Mesendoderm (in vitro differentiated cells): ENCODE results near the gene SMIM1.

Experiments
- DNase-seq: peaks from one replicate; pipeline ENCODE4 v3.0.0; 2013
- H2AK5ac ChIP-seq: 2 replicates; pipeline ENCODE4 v1.6.1; 2013; ENCODE audit warnings: low read length, inconsistent platforms
- H2BK120ac ChIP-seq: 2 replicates; pipeline ENCODE4 v1.6.1; 2013; ENCODE audit warnings: low read depth, mild to moderate bottlenecking, low read length, moderate library complexity, mixed read lengths
- H2BK15ac ChIP-seq: replicated peaks from 2 replicates; pipeline ENCODE4 v1.6.1; 2013; ENCODE audit warnings: low read depth, mild to moderate bottlenecking, moderate library complexity
- H2BK5ac ChIP-seq: 2 replicates; pipeline ENCODE4 v1.6.1; 2013; ENCODE audit warnings: low read length, inconsistent platforms
- H3K18ac ChIP-seq: 2 replicates; pipeline ENCODE4 v1.6.1; 2013; ENCODE audit warnings: mild to moderate bottlenecking, low read length, mixed read lengths
- H3K23ac ChIP-seq: one replicate; pipeline ENCODE4 v1.6.1; 2013; ENCODE audit warnings: low read length
- H3K27ac ChIP-seq: 2 replicates; pipeline ENCODE4 v1.5.1; 2013; ENCODE audit warnings: low read depth, mild to moderate bottlenecking, inconsistent platforms, low read length, moderate library complexity
- H3K27me3 ChIP-seq: 2 replicates; pipeline ENCODE4 v1.6.1; 2013; ENCODE audit warnings: low read length, control low read depth, mild to moderate bottlenecking, inconsistent platforms; ENCODE audit not compliant: insufficient read depth, poor library complexity
- H3K36me3 ChIP-seq: 2 replicates; pipeline ENCODE4 v1.6.1; 2013; ENCODE audit warnings: low read length, inconsistent platforms; ENCODE audit not compliant: control insufficient read depth, insufficient read depth
- H3K4ac ChIP-seq: one replicate; pipeline ENCODE4 v1.6.1; 2013; ENCODE audit warnings: low read depth, mild to moderate bottlenecking, low read length, moderate library complexity
- H3K4me1 ChIP-seq: 2 replicates; pipeline ENCODE4 v1.6.1; 2013; ENCODE audit warnings: low read depth, low read length, inconsistent platforms; ENCODE audit not compliant: control insufficient read depth
- H3K4me2 ChIP-seq: 2 replicates; pipeline ENCODE4 v1.6.1; 2013; ENCODE audit warnings: low read length
- H3K4me3 ChIP-seq: 2 replicates; pipeline ENCODE4 v1.5.1; 2013; ENCODE audit warnings: mild to moderate bottlenecking, low read length
- H3K56ac ChIP-seq: one replicate; pipeline ENCODE4 v1.6.1; 2013; ENCODE audit warnings: low read length
- H3K79me1 ChIP-seq: 2 replicates; pipeline ENCODE4 v1.6.1; 2013; ENCODE audit warnings: low read length, inconsistent platforms
- H3K79me2 ChIP-seq: 2 replicates; pipeline ENCODE4 v1.6.1; 2013; ENCODE audit warnings: mild to moderate bottlenecking, low read length; ENCODE audit not compliant: control insufficient read depth, insufficient read depth
- H3K9ac ChIP-seq: 2 replicates; pipeline ENCODE4 v1.6.1; 2013; ENCODE audit warnings: low read length, inconsistent platforms
- H4K5ac ChIP-seq: one replicate; pipeline ENCODE4 v1.6.1; 2013; ENCODE audit warnings: low read length
- H4K8ac ChIP-seq: one replicate; pipeline ENCODE4 v1.6.1; 2013; ENCODE audit warnings: low read depth, mild to moderate bottlenecking, control low read depth, low read length, moderate library complexity
- WGBS: extraction: QIAGEN DNeasy Blood & Tissue Kit; methylation state at CpG from one replicate; pipeline ENCODE4 v1.1.7; 2013; ENCODE audit warnings: low lambda C conversion rate, missing lambda C conversion rate; ENCODE audit not compliant: insufficient coverage; ENCODE audit errors: extremely low coverage; 5-methylcytosine and 5-hydroxymethylcytosine counted together

Gene SMIM1

GRCh38 chr1:3732434-3733093 lies 40.0 kb upstream of the SMIM1 start:
- H2AK5ac ChIP-seq, result no peak overlapping the region
- H3K79me2 ChIP-seq, result no peaks in the 10 kb centered on the region
- peak overlapping the region; percentile 70 for H3K9ac ChIP-seq
- no peak overlapping the region for H3K4ac ChIP-seq
- no peak overlapping the region for H2BK5ac ChIP-seq
- no peak overlapping the region for H2BK15ac ChIP-seq
- peak overlapping the region; percentile 88 for H3K56ac ChIP-seq
- peak overlapping the region; percentile 72 for H3K4me2 ChIP-seq
- H3K4me3 ChIP-seq, result no peak overlapping the region
- no peaks in the 10 kb centered on the region for H3K4me1 ChIP-seq
- no peaks in the 10 kb centered on the region for H3K79me1 ChIP-seq
- no peak overlapping the region for H3K27ac ChIP-seq
- H3K23ac ChIP-seq, result no peak overlapping the region
- no peak overlapping the region for H4K8ac ChIP-seq
- H2BK120ac ChIP-seq, result no peak overlapping the region
- H3K36me3 ChIP-seq, result no peaks in the 10 kb centered on the region
- DNase-seq, result peak; percentile 81
- H3K18ac ChIP-seq, result no peak overlapping the region
- no peaks in the 10 kb centered on the region for H3K27me3 ChIP-seq
- WGBS, result no CpG with 5 or more reads among the region's 37 CpGs
- no peak overlapping the region for H4K5ac ChIP-seq

GRCh38 chr1:3733094-3733882 lies 39.3 kb upstream of the SMIM1 start:
- H3K79me1 ChIP-seq, result no peaks in the 10 kb centered on the region
- no peak overlapping the region for H2BK5ac ChIP-seq
- peak overlapping the region; percentile 72 for H3K4me2 ChIP-seq
- no peak overlapping the region for H3K18ac ChIP-seq
- H3K27ac ChIP-seq, result no peak overlapping the region
- H3K9ac ChIP-seq, result peak overlapping the region; percentile 70
- H3K36me3 ChIP-seq, result peaks cover 3% of the 10 kb centered on the region
- no peak for DNase-seq
- no peak overlapping the region for H2BK15ac ChIP-seq
- no CpG with 5 or more reads among the region's 29 CpGs for WGBS
- H3K4ac ChIP-seq, result no peak overlapping the region
- no peaks in the 10 kb centered on the region for H3K4me1 ChIP-seq
- no peaks in the 10 kb centered on the region for H3K79me2 ChIP-seq
- no peak overlapping the region for H4K8ac ChIP-seq
- H3K27me3 ChIP-seq, result no peaks in the 10 kb centered on the region
- H3K23ac ChIP-seq, result no peak overlapping the region
- no peak overlapping the region for H2AK5ac ChIP-seq
- H2BK120ac ChIP-seq, result no peak overlapping the region
- H3K56ac ChIP-seq, result peak overlapping the region; percentile 88
- no peak overlapping the region for H3K4me3 ChIP-seq
- H4K5ac ChIP-seq, result no peak overlapping the region

GRCh38 chr1:3733883-3734589 lies 38.5 kb upstream of the SMIM1 start:
- H2BK5ac ChIP-seq, result no peak overlapping the region
- WGBS, result no CpG with 5 or more reads among the region's 17 CpGs
- no peak overlapping the region for H3K9ac ChIP-seq
- H3K18ac ChIP-seq, result no peak overlapping the region
- no peak overlapping the region for H3K23ac ChIP-seq
- no peak overlapping the region for H3K4ac ChIP-seq
- no peak overlapping the region for H3K4me2 ChIP-seq
- no peak overlapping the region for H4K5ac ChIP-seq
- H3K36me3 ChIP-seq, result peaks cover 5% of the 10 kb centered on the region
- H4K8ac ChIP-seq, result no peak overlapping the region
- no peaks in the 10 kb centered on the region for H3K27me3 ChIP-seq
- H3K56ac ChIP-seq, result no peak overlapping the region
- H2BK120ac ChIP-seq, result no peak overlapping the region
- no peak overlapping the region for H2AK5ac ChIP-seq
- no peak for DNase-seq
- no peak overlapping the region for H3K4me3 ChIP-seq
- no peaks in the 10 kb centered on the region for H3K79me2 ChIP-seq
- no peak overlapping the region for H3K27ac ChIP-seq
- H2BK15ac ChIP-seq, result no peak overlapping the region
- H3K79me1 ChIP-seq, result no peaks in the 10 kb centered on the region
- H3K4me1 ChIP-seq, result no peaks in the 10 kb centered on the region

GRCh38 chr1:3734602-3735001 lies 37.9 kb upstream of the SMIM1 start:
- Histone ChIP-seq H2BK15ac (no peak overlapping the region), H2AK5ac (no peak overlapping the region), H4K8ac (no peak overlapping the region), H3K23ac (no peak overlapping the region), H3K79me1 (no peaks in the 10 kb centered on the region), H3K79me2 (no peaks in the 10 kb centered on the region), H3K9ac (no peak overlapping the region), H3K4me1 (no peaks in the 10 kb centered on the region), H4K5ac (no peak overlapping the region), H3K27ac (no peak overlapping the region), H3K27me3 (no peaks in the 10 kb centered on the region), H3K4me2 (no peak overlapping the region), H3K18ac (no peak overlapping the region), H3K36me3 (peaks cover 5% of the 10 kb centered on the region), H3K56ac (no peak overlapping the region), H3K4me3 (no peak overlapping the region), H2BK5ac (no peak overlapping the region), H3K4ac (no peak overlapping the region), H2BK120ac (no peak overlapping the region)
- WGBS, result no CpG with 5 or more reads among the region's 16 CpGs
- DNase-seq, result no peak

GRCh38 chr1:3735027-3735681 lies 37.4 kb upstream of the SMIM1 start:
- Histone ChIP-seq H2BK5ac (no peak overlapping the region), H3K56ac (no peak overlapping the region)
- WGBS, result no CpG with 5 or more reads among the region's 12 CpGs

More at GRCh38 chr1:3735027-3735681, 37.4 kb upstream of the SMIM1 start:
- H3K4ac ChIP-seq, result no peak overlapping the region
- H4K5ac ChIP-seq, result no peak overlapping the region
- H3K23ac ChIP-seq, result no peak overlapping the region
- H2AK5ac ChIP-seq, result no peak overlapping the region
- no peaks in the 10 kb centered on the region for H3K79me2 ChIP-seq
- H4K8ac ChIP-seq, result no peak overlapping the region
- H3K9ac ChIP-seq, result no peak overlapping the region
- H3K27me3 ChIP-seq, result no peaks in the 10 kb centered on the region
- no peak overlapping the region for H3K27ac ChIP-seq
- no peak overlapping the region for H3K4me3 ChIP-seq
- H2BK120ac ChIP-seq, result no peak overlapping the region
- H3K79me1 ChIP-seq, result no peaks in the 10 kb centered on the region
- DNase-seq, result no peak
- no peak overlapping the region for H2BK15ac ChIP-seq
- H3K4me1 ChIP-seq, result no peaks in the 10 kb centered on the region
- peaks cover 5% of the 10 kb centered on the region for H3K36me3 ChIP-seq
- no peak overlapping the region for H3K18ac ChIP-seq
- H3K4me2 ChIP-seq, result no peak overlapping the region
